HG02852 (cell line): ENCODE measurements around the gene CLTRN.

Experiments used
- ATAC-seq: cut with Tn5 transposase; IDR thresholded peaks from one replicate; pipeline ENCODE4 v1.9.1; 2021; ENCODE audit warnings: mild to moderate bottlenecking, moderate library complexity; ENCODE audit not compliant: unreplicated experiment

CLTRN gene

GRCh38 chrX:15579778-15580747, 84.5 kb downstream of the CLTRN start:
- ATAC-seq, result no peak
